K562 (cell line): Measurements from ENCODE around the gene ATP10B. TPM values are rescaled to one million over a fixed set of nuclear protein-coding genes. Genes with fewer than 3 reads are reported as not detected.

Experiments used
- FUS ChIP-seq: fragments of 200-400 bp; formaldehyde crosslinking; optimal IDR thresholded peaks from 2 replicates; pipeline ENCODE3; 2017; ENCODE audit warnings: low read depth, low read length
- HNRNPH1 ChIP-seq: fragments of 200-400 bp; formaldehyde crosslinking; optimal IDR thresholded peaks from 2 replicates; pipeline ENCODE3; 2017; ENCODE audit warnings: low read depth, mild to moderate bottlenecking, low read length, moderate library complexity
- KLF1 ChIP-seq: fragments of 450-650 bp; IDR thresholded peaks from 2 replicates; pipeline ENCODE4 v1.6.1; 2016; ENCODE audit warnings: missing genetic modification characterization, missing compliant biosample characterization
- NEUROD1 ChIP-seq: fragments of 150-350 bp; IDR thresholded peaks from 2 replicates; pipeline ENCODE4 v1.6.1; 2014; ENCODE audit warnings: borderline replicate concordance, low read length, low read depth; ENCODE audit not compliant: partially characterized antibody
- PTBP1 ChIP-seq: fragments of 200-400 bp; formaldehyde crosslinking; IDR thresholded peaks from 2 replicates; pipeline ENCODE4 v1.6.1; 2017; ENCODE audit warnings: low read depth, low read length
- RB1 ChIP-seq: fragments of 450-650 bp; IDR thresholded peaks from 2 replicates; pipeline ENCODE4 v1.6.1; 2017; ENCODE audit warnings: low read depth, mild to moderate bottlenecking
- SAFB ChIP-seq: fragments of 200-400 bp; formaldehyde crosslinking; IDR thresholded peaks from 2 replicates; pipeline ENCODE4 v1.6.1; 2017; ENCODE audit warnings: low read depth, low read length, borderline replicate concordance
- ZKSCAN1 ChIP-seq: fragments of 150-350 bp; IDR thresholded peaks from 2 replicates; pipeline ENCODE4 v1.6.1; 2016; ENCODE audit warnings: low read depth, low read length
- ZNF212 ChIP-seq: fragments of 450-650 bp; formaldehyde crosslinking; IDR thresholded peaks from 2 replicates; pipeline ENCODE4 v1.4.0; 2020; ENCODE audit warnings: mild to moderate bottlenecking
- ZNF239 ChIP-seq: fragments of 250-450 bp; sonication (Bioruptor Pico); IDR thresholded peaks from 2 replicates; pipeline ENCODE4 v1.4.0; 2020; ENCODE audit warnings: mild to moderate bottlenecking
- polyA plus RNA-seq, 8 experiments: library from polyadenylated mRNA; depleted of rRNA in 4 of 8; stranded (reverse) in 5 of 8; unstranded in 3 of 8; fragments of >200 nt; fragmentation: Nextera tagmentation in 2 of 8; fragmentation: Illumina TruSeq in 1 of 8; extraction: Ambion mirVana in 2 of 8; extraction: Trizol in 1 of 8; gene quantifications; 2 replicates each; pipeline versions ENCODE4 v1.2.1 to v1.2.3, GENCODE V29; 2011 to 2014; ENCODE audit warnings: inconsistent platforms in 1 of 8, missing spikeins in 1 of 8
- total RNA-seq, 7 experiments: library from RNA; depleted of rRNA in 6 of 7; stranded (reverse); fragments of >200 nt in 6 of 7; fragmentation: Illumina TruSeq in 2 of 7; extraction: Trizol in 2 of 7; gene quantifications; 2 replicates each; pipeline versions ENCODE4 v1.2.1 to v1.2.3, GENCODE V29; 2011 to 2021; ENCODE audit warnings: low replicate concordance in 1 of 7
- TF ChIP-seq, protein P1 (sequence below): sonication (generic); formaldehyde crosslinking; IDR thresholded peaks from 2 replicates; pipeline ENCODE4 v1.8.0; 2022; ENCODE audit warnings: missing genetic modification reagents, mild to moderate bottlenecking, moderate library complexity, borderline replicate concordance
- TF ChIP-seq, protein P2 (sequence below): sonication (generic); formaldehyde crosslinking; IDR thresholded peaks from 2 replicates; pipeline ENCODE4 v1.8.1; 2023; ENCODE audit warnings: mild to moderate bottlenecking, missing genetic modification reagents
- TF ChIP-seq, protein P3 (sequence below): fragments of 250-450 bp; sonication (Bioruptor Pico); IDR thresholded peaks from 2 replicates; pipeline ENCODE4 v1.5.0; 2021
- TF ChIP-seq, protein P4 (sequence below): sonication (generic); formaldehyde crosslinking; IDR thresholded peaks from 2 replicates; pipeline ENCODE4 v1.8.0; 2022; ENCODE audit warnings: mild to moderate bottlenecking, missing genetic modification reagents

Gene ATP10B
- total and polyA plus RNA-seq, 9 of the 15 experiments (the other 6 are each of a cell fraction or from before 2014, with no cell fraction given), result 0.04 TPM; not detected in 8

DNA sequence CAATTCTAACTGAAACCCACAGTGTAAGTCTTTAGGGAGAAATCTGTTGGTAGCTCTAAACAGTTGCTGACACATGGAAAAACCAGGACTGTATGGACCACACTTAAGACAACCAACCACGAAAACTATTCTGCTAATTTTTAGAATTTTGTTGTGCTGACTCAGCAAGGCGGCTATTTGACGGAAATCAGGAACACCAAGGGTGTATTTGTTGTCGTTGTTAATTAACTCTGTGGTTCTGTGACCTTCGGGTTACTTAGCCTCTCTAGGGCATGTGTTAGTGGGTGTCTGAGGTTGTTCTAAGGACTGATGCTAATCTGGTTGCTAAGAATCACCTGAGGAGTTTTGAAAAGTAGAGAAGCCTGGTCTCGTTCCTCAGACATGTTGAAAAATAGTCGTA lies 79.2 kb downstream of the ATP10B start (continued):
- TF ChIP-seq HNRNPH1 (no peak), ZNF239 (CRISPR knock-in tag) (no peak), SAFB (no peak), FUS (no peak), PTBP1 (no peak), ZNF212 (CRISPR knock-in tag) (no peak), RB1 (no peak), ZKSCAN1 (no peak), KLF1 (no peak), NEUROD1 (no peak)
- TF ChIP-seq, protein P1, sequence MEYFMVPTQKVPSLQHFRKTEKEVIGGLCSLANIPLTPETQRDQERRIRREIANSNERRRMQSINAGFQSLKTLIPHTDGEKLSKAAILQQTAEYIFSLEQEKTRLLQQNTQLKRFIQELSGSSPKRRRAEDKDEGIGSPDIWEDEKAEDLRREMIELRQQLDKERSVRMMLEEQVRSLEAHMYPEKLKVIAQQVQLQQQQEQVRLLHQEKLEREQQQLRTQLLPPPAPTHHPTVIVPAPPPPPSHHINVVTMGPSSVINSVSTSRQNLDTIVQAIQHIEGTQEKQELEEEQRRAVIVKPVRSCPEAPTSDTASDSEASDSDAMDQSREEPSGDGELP (CRISPR knock-in tag), result no peak
- TF ChIP-seq, protein P2, sequence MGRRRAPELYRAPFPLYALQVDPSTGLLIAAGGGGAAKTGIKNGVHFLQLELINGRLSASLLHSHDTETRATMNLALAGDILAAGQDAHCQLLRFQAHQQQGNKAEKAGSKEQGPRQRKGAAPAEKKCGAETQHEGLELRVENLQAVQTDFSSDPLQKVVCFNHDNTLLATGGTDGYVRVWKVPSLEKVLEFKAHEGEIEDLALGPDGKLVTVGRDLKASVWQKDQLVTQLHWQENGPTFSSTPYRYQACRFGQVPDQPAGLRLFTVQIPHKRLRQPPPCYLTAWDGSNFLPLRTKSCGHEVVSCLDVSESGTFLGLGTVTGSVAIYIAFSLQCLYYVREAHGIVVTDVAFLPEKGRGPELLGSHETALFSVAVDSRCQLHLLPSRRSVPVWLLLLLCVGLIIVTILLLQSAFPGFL (CRISPR knock-in tag), result no peak
- TF ChIP-seq, protein P3, sequence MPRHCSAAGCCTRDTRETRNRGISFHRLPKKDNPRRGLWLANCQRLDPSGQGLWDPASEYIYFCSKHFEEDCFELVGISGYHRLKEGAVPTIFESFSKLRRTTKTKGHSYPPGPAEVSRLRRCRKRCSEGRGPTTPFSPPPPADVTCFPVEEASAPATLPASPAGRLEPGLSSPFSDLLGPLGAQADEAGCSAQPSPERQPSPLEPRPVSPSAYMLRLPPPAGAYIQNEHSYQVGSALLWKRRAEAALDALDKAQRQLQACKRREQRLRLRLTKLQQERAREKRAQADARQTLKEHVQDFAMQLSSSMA (CRISPR knock-in tag), result no peak
- TF ChIP-seq, protein P4, sequence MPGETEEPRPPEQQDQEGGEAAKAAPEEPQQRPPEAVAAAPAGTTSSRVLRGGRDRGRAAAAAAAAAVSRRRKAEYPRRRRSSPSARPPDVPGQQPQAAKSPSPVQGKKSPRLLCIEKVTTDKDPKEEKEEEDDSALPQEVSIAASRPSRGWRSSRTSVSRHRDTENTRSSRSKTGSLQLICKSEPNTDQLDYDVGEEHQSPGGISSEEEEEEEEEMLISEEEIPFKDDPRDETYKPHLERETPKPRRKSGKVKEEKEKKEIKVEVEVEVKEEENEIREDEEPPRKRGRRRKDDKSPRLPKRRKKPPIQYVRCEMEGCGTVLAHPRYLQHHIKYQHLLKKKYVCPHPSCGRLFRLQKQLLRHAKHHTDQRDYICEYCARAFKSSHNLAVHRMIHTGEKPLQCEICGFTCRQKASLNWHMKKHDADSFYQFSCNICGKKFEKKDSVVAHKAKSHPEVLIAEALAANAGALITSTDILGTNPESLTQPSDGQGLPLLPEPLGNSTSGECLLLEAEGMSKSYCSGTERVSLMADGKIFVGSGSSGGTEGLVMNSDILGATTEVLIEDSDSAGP, result no peak
